ENCODE results near the gene PLB1.

DNA sequence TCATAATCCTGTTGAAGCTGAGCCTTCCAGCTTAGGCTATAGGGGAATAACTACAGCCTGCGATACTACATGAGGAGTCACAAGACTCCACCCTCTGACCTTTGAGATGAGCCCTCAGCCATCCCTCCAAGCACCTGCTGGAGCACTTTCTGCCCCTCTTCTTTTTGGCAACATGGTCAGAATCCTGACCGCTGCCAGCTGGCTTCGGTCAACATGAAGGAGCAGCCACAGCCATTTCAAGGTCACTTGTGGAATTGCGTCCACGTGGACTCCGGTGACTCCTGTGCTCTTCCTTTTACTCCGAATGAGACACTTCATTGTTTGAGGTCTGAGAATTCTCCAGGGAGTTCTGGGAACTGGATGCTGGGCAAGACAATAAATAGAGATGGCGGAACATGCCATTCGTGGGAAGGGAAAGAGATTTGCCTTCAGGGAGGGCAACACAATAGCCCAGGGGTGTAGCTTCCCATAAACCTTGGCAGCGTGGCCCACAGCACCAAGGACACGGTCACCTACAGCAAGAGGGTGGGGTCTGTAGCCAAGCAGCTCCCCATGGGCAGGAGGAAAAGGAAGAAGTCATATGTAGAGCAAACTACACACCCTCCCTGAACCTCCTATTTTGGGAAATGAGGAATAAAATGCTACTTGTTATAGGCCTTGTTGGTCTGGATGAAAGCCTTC, 182.5 kb downstream of the PLB1 start:
- TF ChIP-seq CTCF (conservative IDR thresholded peaks at IDR 0.05; ENCODE audit: low read depth in 2 of 2): no peak
- TF ChIP-seq, protein P1, sequence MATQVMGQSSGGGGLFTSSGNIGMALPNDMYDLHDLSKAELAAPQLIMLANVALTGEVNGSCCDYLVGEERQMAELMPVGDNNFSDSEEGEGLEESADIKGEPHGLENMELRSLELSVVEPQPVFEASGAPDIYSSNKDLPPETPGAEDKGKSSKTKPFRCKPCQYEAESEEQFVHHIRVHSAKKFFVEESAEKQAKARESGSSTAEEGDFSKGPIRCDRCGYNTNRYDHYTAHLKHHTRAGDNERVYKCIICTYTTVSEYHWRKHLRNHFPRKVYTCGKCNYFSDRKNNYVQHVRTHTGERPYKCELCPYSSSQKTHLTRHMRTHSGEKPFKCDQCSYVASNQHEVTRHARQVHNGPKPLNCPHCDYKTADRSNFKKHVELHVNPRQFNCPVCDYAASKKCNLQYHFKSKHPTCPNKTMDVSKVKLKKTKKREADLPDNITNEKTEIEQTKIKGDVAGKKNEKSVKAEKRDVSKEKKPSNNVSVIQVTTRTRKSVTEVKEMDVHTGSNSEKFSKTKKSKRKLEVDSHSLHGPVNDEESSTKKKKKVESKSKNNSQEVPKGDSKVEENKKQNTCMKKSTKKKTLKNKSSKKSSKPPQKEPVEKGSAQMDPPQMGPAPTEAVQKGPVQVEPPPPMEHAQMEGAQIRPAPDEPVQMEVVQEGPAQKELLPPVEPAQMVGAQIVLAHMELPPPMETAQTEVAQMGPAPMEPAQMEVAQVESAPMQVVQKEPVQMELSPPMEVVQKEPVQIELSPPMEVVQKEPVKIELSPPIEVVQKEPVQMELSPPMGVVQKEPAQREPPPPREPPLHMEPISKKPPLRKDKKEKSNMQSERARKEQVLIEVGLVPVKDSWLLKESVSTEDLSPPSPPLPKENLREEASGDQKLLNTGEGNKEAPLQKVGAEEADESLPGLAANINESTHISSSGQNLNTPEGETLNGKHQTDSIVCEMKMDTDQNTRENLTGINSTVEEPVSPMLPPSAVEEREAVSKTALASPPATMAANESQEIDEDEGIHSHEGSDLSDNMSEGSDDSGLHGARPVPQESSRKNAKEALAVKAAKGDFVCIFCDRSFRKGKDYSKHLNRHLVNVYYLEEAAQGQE (IDR thresholded peaks at IDR 0.05; ENCODE audit: unreplicated experiment): no peak
